CD4-positive, alpha-beta T cell treated with Interleukin-17A for 4 hours (primary cell): ENCODE results near the gene PRKCQ.
"Not testable (repeated sequence)": the region's sequence is repeated elsewhere in the genome, so short reads cannot be mapped to it uniquely, and the experiment has no call there.

Experiments used
- DNase-seq: peaks from one replicate; pipeline ENCODE4 v3.0.0-alpha.2; 2020; ENCODE audit warnings: mixed read lengths

The PRKCQ gene

DNA sequence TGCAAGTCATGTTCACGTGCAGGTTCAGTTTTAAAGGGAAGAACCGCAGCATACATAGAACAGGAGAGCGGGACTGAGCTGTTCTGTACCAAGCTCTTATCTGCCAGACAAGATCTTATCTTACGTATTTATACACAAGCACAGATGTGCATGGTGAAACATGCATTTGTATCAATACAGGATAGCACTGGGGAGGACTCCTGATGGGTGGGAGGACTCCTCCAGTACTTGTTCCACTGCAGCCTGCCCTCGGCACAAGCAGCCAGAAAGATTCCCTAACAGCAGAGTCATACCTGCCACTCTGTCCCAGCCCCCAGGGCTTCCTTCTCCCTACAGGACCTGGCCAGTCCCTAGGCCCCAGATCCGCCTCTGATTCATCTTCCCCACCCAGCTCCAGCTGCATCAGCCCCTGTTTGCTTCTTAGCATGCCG lies 13.2 kb upstream of the PRKCQ start:
- DNase-seq: peak; percentile 48

DNA sequence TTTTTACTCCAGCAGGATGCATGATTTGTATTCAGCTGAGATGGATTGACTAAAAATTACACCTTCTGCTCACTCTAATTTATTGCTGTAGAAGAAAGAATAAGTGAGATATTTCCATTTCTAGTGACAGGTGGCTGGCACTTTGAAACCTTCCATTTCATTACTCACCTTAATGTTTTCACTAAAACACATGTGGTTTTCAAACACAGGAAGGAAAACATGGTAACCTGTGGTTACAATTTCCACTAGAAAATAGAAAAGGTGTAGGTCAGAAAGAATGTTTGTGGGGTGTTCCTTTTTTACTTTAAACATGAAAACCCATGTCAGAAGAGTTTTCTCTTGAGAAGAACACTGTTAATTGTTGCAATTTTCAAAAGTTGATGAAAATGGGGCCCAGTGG lies 12.0 kb upstream of the PRKCQ start:
- DNase-seq: peak; percentile 27

DNA sequence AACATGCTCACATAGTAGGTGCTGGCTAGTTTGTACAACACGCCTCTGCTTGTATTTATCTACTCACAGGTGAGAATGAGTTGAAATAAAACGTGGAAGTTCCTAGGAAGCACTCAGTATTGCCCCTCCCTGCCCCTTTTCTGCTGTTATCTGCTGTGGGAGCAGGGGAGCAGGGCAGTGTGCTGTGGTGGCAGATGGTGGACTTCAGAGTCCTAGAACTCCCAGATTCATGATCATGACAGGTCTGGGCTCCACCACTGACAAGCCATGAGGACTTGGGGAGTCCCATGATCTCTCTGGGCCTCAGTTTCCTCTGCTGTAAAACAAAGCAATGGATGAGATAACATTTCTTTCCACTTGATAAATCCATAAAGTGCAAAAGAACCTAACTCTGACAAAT lies 11.6 kb upstream of the PRKCQ start:
- DNase-seq: peak; percentile 24

DNA sequence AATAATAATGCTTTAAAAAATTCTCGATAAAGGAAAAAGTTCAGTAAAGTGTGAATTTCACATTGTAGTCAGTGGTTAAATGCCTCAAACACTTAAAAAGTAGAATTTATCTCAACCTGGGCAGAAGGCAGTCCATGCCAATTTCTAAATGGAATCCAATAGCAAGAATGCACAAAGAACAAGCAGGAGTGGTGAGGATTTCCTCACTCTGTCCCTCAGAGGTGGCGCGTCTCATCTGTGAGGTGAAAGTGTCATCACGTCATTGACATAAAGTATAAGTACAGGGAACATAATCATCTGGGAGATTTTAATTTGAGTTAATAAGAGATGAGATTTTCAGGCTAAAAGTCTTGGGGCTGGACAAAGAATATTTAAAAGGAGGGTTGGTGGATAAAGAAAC lies 10.0 kb upstream of the PRKCQ start:
- DNase-seq: no peak

DNA sequence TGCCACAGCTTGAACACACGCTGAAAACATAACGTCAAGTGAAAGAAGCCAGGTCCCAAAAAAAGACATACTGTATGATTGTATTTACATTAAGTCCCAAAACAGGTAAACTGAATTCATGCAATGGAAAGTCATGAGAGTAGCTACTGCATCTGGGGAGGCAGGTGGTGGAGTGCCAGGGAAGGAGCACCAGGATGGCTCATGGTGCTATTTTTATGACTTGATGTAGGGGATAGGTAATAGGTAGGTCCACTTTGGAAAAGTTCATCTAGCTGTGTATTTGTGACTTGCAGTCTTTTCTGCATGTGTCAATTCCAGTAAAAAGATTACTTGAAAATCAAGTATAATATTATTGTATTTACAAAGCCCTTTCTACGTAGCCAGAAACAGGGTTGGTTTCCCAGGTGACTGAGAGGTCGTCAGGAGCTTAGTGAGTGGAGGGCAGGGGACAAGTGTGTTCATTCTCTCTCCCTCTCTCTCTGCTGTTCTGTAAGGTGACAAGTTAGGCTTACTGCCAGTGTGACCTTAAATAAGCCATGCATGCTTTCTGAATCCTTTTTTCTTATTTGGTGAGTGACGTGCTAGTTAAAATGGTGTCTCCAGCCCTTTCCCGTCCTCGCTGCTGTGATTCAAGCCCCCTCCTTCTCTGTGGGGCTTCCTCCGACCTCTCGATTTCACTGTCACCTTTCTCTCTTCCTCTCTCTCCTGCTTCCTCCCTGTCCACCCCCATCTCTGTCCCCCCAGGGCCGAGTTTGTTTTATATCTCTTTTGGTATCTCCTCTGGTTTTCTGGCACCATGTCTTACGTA lies 9.4 kb upstream of the PRKCQ start:
- DNase-seq: no peak

DNA sequence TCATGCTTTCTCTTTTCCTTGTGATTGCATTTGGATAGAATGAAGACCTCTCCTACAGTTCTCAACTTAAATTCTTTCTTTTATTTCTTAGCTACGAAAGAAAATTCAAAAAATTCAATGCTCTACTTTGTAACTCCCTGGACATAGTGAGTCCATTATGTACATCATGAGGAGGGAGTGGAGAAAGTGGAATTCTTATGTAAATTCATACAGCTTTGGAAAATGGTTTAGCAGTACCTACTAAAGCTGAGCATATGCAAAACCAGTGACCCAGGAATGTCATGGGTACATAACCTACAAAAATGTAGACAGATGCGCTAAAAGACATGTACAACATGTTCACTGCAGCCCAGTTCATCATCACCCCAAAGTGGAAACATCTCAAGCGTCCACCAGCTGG lies 8.8 kb upstream of the PRKCQ start:
- no peak for DNase-seq

DNA sequence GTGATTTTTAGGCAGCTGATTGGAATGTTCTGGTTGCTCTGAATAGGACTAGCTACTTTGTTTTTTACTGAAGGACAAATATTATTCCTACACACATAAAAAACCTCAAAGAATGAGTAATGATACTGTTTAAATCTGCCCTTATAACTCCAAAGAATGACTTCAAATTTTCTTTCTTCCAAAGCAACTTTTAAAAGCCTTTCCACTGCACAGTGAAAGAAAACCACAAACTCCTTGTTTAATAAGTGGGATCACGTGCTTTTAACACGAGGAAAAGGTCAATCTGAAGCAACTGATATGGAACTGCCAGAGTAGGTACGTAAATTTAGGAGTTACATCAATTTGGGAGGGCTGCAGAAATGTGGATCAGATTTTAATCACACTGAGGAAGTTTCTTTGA lies 8.0 kb upstream of the PRKCQ start:
- DNase-seq: no peak

DNA sequence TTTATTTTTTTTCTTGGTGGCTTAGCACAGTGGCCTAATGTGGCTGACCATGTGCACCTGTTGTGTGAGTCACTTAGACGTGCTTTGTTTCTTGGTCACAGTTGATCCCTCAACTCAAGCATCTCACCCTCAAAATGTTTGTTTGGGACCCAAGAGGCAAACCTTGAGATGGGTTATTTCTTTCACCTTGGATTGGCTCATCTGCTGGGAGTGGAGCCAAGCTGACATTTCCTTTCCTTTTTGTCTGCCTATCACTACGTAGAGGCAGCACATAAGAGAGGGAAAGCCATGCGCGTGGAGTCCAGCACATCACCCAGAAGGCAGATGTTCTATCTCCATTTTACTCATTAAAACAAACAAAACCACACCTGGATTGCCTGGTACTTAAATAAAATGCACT lies 6.4 kb upstream of the PRKCQ start:
- DNase-seq: peak; percentile 57

DNA sequence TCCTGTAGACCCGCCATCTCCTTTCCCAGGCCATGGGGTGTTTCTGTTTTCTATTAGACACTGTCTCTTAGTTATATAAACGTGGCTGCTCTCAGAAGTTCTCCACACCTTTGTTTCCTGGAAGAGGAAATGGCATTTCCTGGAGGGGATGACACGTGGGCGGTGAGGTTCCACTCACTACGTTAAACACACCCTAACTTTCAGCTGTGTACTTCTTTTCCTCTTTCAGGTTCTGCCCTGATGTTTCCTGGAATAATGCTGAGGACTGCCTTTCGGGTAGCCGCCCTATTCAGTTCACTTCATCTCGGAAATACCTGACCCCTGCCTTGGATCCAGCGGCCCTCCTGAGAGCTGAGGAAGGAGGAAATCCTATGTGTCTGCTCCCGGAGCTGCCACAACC lies 3.4 kb upstream of the PRKCQ start:
- peak; percentile 68 for DNase-seq

DNA sequence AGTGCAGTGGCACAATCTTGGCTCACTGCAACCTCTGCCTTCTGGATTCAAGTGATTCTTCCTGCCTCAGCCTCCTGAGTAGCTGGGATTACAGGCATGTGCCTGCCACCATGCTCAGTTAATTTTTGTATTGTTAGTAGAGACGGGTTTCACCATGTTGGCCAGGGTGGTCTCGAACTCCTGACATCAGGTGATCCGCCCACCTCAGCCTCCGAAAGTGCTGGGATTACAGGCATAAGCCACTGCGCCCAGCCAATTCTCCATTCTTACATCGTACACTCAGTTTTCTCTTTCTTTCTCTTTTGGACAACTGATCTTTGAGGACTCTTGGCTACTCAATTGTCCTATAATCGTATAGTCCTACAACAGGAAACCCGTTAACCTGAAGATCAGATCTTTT lies 2.8 kb upstream of the PRKCQ start:
- DNase-seq: not testable (repeated sequence)

DNA sequence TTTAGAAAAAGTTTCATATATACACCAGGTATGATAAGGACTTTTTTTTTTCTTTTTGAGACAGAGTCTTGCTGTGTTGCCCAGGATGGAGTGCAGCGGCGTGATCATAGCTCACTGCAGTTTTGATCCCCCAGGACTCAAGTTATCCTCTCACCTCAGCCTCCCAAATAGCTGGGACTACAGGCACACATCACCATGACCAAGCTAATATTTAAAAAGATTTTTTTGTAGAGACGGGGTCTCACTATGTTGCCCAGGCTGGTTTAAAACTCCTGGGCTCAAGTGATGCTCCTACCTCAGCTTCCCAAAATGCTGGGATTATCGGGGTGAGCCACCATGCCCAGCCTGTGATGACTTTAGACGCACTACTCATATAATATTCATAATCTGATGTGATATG lies 2.2 kb upstream of the PRKCQ start:
- no peak for DNase-seq

DNA sequence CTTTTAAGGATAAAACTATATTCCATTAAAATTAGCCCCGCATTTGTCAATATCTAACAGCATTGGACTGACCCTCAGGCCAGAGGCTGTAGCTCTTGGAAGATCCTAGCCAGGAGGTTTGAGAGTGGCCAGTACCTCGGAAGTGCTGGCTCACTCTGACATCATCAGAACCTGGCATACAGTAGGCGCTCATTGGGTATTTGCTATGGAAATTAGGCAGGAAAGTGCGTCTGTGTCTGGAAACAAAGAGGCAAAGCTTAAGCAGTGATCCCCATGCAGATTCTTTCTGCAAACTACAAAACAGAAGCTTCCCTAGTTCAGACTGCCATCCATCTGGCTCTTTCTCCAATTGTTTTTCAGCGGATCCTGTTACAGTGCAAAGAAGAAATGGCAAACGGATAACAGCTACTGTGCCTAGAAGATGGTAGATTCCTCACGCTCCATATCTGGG lies 1.7 kb upstream of the PRKCQ start:
- DNase-seq: no peak

DNA sequence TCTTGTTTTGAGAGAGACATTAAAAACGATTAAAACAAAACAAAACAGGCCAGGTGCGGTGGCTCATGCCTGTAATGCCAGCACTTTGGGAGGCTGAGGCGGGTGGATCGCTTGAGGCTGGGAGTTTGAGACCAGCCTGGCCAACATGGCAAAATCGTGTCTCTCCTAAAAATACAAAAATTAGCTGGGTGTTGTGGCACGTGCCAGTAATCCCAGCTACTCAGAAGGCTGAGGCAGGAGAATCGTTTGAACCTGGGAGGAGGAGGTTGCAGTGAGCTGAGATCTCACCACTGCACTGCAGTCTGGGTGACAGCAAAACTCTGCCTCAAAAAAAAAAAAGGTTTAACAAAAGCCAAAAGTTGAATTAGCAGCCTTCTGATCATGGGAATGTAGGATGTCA lies 1.1 kb upstream of the PRKCQ start:
- DNase-seq: not testable (repeated sequence)

DNA sequence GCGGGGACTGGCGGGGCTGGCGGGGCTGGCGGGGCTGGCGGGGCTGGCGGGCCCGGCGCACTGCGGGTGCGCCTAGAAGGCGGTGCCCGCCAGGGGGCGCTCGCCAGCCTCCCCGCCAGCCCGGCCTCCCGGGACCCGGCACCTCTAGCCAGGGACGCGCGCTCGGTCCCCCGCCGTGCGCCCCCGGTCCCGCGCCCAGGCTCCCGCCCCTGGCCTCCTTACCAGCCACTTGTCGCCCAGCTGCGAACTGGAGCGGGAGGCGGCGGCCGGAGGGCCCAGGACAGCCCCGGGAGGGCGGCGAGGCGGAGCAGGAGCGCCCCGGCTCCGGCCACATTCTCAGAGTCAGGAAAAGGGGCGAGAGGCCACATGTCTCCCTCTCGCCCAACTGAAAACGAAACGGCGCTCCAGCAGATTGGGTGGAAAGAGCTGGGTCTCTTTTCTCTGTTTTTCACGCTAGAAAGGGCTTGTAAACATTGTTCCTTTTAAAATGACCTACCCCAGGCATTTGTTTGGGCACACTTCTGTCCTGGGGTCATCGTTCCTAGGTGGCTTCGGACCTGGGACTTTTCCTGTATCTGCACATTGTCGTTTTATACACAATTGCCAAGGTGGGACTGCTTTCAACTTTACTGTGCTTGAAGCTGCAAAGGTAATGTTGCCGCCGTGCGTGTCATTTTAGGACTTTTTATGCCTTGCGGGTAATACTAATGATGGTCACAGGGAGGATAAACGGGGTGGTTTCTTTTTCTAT lies 378 bp upstream of the PRKCQ start:
- DNase-seq: peak; percentile 92

DNA sequence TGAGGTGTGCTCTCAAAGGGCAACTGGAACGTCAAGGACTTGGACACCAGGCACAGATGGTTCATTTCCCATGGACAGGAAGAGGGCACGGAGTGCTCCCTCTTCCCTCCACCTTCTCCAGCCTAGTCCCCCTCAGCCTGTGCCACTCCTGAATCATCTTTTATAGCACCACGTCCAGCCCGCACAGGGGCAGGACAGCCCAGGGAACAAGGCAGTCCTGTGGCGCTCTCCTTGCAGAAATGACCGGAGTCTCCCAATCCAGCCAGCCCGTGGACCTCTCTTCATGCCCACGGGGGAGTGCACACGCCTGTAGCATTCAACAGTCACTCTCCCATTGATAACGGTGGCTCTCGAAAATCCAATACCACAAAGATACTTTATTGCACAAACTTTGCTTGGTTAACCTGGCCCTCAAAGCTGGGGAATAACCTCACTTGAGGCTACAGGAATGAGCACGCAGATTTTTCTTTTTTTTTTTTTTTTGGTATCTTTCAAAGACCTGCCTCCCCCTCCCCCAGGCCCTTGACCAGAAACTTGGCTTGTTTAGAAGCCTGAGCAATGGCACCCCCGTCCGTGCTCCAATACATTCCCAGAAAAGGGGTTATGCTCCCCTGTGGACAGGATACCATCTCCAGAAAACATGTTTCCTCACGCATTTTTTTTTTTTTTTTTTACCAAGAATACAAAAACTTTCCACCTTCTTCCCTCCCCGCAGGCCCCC lies 733 bp downstream of the PRKCQ start:
- DNase-seq: peak; percentile 62

DNA sequence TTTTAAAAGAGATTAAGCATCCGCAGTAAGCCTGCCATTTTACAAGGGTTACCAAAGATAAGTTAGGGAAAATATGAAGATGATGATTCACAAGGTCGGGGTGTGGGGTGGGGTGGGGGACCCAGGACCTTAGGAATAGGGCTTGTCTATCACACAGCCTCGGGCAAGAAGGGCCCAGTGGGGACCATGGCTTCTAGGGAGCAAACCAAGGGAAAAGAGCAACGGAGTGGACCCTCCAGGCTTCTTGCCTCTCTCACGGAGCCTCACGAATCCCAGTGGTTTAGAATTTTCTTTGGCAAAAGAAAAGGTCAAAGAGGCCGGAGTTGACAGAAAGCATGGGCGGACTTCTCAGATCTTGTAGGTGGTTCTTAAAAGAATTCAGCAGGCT lies 1.3 kb downstream of the PRKCQ start:
- peak; percentile 63 for DNase-seq

DNA sequence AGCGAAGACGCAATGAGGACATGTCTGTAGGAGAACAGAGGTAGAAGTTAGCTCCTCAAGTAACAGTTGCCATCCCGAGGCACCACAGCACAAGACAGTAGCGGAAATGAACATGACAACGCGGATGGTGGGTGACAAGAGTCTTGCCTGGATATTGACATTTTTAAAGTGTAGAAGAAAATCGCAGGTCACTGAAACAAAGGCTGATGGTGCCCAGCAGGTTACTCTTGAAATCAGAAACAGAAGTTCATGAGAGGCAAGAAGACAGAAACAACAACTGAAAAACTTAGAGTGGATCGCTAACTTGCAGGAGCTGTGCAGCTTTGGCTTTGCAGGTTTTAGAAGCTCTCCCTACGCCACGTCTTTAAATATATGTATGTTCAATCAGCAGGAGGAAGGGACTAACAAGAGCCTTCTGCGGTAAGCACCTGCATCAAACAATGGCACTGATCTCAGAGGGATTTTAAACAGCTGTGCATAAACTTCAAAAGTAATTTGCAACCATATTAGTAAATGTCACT lies 1.8 kb downstream of the PRKCQ start:
- peak; percentile 69 for DNase-seq

DNA sequence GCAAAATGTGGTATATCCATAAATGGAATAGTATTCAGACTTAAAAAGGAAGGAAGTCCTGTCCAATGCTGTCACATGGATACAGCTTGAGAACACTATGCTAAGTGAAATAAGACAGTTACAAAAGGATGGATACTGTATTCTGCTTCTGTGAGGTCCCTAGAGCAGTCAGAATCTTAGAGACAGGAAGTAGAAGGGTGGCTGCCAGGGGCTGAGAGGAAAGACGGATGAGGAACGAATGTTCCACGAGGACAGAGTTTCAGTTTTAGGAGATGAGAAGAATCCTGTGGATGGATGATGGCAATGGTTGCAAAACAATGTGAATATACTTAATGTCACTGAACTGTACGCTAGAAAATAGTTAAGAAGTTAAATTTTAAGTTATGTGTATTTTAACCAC lies 3.8 kb downstream of the PRKCQ start:
- peak; percentile 49 for DNase-seq

DNA sequence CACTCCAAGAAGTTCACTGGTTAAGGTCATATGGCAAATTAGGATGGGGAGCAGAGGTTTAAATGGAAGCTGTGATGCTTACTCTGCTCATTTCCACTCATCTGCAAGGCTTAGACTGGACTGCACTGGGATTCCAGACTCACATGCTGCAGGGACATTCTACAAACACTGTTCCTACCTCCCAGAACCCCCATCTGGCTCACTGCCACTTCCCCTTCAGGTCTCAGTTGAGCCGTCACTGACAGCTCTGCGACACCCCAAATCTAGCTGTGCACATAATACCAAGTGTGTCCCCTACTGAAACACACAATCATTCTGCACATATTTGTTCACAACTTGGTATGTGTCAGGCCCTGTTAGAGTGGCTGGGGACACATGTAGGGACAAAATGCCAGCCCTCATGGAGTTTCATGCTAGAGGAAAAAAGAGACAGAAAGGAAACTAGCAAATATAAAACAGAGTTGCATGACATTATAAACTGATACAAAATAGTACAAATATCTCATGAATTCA lies 5.4 kb downstream of the PRKCQ start:
- peak; percentile 45 for DNase-seq

DNA sequence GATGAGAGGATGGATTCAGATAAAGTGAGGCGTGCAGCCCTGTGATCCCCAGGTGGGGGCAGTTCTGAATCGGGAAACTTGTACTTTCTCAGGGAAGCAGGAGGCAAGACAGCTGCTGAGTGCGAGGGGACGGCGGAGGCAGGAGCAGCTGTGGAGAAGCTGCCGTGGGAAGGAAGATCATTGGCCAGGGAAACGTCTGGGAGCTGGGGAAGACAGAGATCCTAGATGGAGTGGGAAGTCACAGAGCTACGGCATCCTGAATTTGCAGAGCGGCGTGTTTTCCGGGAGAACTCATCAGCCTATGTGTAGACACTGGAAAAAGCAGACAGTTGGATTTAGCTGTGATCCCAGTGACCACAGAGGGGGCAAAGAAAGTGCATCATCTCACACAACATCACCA lies 9.2 kb downstream of the PRKCQ start:
- DNase-seq: no peak

DNA sequence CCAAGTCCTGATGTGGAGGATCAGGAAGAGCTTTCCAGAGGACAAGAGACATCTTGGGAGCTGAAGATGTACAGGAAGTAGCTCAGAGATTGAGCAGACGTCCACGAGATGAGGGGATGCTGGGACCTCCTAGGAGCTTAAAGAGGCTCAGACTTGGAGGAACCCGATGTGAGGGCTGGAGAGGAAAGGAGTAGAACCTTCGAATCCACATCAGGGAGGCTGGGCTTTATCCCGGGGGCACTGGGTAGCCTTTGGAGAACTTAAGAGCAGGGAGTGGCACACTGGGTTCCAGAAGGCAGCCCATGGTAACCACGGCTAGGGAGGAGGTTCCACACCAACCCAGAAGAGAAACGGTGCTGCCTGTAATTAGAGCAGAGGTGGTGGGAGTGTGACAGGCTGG lies 10.8 kb downstream of the PRKCQ start:
- DNase-seq: no peak

DNA sequence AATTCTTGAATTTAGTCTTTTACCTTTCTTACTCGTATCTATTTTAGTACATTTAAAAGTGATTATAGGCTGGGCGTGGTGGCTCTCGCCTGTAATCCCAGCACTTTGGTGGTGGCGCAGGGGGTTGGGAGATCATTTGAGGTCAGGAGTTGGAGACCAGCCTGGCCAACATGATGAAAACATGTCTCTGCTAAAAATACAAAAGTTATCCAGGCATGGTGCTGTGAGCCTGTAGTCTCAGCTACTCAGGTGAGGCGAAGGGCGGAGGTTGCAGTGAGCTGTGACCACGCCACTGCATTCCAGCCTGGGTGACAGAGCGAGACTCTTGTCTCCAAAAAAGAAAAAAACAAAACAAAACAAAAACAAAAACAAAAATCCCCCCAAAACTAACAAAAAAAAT lies 12.2 kb downstream of the PRKCQ start:
- DNase-seq: no peak

DNA sequence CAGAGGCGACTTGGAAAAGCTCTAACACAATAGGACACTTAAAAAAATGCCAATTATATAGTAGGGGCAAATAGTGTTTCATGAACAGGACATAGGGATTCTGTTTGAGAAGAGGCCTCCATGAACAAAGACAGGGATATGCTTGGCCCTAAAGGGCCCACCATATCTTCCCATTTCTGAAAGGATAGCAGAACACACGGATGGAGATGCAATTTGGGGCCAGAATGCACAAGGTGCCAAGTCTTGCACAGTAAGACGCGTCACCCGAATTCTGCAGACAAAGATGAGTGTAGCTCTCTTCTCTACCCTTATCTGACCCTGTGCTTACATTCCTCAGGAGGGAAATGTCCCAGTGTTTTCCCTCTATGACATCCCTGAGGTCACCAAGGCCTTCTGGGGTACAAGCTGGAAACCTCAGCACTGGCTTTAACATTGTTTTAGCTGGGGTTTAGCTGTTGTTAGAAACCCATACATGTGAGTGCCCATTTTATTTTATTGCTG lies 12.8 kb downstream of the PRKCQ start:
- no peak for DNase-seq
